Effector memory CD8-positive, alpha-beta T cell (primary cell): Measurements from ENCODE around the gene RALY.

Source experiments
- ATAC-seq: fragments of 150-1000 bp; cut with Tn5 transposase; replicated peaks from 2 replicates; pipeline ENCODE4 v1.10.0; 2021; ENCODE audit warnings: mild to moderate bottlenecking, moderate library complexity
- DNase-seq, 3 experiments: peaks; one replicate each; pipeline ENCODE4 v3.0.0; 2021
- H3K27ac Mint-ChIP-seq, 2 donors: one replicate each; pipeline ENCODE4 v1.8.0; 2022; ENCODE audit warnings: mild to moderate bottlenecking in 2 of 2, mixed read lengths in 2 of 2, moderate library complexity in 2 of 2
- H3K27me3 Mint-ChIP-seq, 2 donors: one replicate each; pipeline ENCODE4 v1.8.0; 2022; ENCODE audit warnings: mixed read lengths in 2 of 2
- H3K36me3 Mint-ChIP-seq: one replicate; pipeline ENCODE4 v1.8.0; 2022; ENCODE audit warnings: mild to moderate bottlenecking, moderate library complexity, mixed read lengths; ENCODE audit not compliant: insufficient read depth
- H3K4me1 Mint-ChIP-seq, 2 donors: one replicate each; pipeline ENCODE4 v1.8.0; 2022; ENCODE audit warnings: low read depth in 2 of 2, mixed read lengths in 2 of 2
- H3K4me3 Mint-ChIP-seq, 2 donors: one replicate each; pipeline ENCODE4 v1.8.0; 2022; ENCODE audit warnings: mild to moderate bottlenecking in 2 of 2, mixed read lengths in 2 of 2, moderate library complexity in 2 of 2
- H3K9me3 Mint-ChIP-seq, 2 donors: one replicate each; pipeline ENCODE4 v1.8.0; 2022; ENCODE audit warnings: mixed read lengths in 2 of 2

Gene RALY

DNA sequence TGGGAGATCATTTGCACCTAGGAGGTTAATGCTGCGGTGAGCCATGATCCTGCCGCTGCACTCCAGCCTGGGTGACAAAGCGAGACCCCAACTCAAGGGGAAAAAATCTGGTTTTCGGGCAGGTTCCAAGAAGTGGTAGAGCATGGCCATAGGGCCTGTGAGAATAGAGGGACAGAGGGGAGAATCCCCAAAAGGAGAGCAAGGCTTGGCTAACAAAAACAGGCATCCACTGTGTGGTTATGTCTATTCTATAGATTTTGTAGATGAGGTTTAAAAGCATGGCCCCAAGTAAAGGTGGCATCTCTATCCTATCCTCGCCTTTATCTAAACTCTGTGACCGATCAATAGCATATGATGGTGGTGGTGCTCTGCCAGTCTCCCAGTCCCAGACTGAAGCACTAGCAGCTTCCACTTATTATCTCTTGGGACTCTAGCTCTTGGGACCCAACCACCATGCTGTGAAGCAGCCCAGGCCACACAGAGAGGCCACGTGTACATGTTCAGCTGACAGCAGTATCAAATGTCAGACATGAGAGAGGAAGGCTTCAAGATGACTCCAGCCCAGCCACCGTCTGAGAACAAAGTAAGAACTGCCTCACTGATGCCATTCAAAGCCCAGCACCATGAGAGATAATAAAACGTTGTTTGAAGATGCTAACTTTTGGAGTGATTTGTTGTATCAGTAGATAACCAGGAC lies 90.7 kb downstream of the RALY start:
- Mint-ChIP-seq H3K36me3 (peaks cover 76% of the 10 kb centered on the region), H3K4me3 (no peak overlapping the region), H3K9me3 (no peaks in the 10 kb centered on the region), H3K27me3 (no peaks in the 10 kb centered on the region), H3K27ac (peak overlapping the region; percentile 85 to 93), H3K4me1 (peaks cover 15 to 24% of the 10 kb centered on the region in 2 donors)
- DNase-seq (no peak), ATAC-seq (no peak)

DNA sequence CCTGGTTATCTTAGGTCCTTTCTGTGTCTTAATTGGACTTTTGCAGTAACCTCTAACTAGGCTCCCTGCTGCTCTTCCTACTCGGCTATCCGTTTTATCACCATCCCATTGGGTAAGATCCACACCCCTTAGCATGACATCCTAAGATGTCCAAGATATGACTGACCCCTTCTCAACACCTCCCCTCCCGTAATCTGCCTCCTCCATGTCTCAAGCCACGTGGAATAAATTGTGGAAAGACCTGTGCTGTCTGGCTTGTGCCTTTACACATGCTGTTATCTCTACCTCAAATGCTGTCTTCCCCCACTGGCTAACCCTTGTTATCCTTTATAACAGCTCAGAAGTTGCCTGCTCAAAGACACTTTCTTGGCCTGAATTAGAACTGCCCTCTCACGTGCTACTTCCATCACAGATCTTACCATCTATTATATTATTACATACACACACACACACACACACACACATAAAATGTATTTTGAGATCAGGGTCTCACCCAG lies 91.9 kb downstream of the RALY start:
- H3K36me3 Mint-ChIP-seq: peaks cover 78% of the 10 kb centered on the region
- no peak overlapping the region for H3K4me3 Mint-ChIP-seq
- peak overlapping the region; percentile 39 to 85 for H3K27ac Mint-ChIP-seq
- H3K4me1 Mint-ChIP-seq: peaks cover 15 to 22% of the 10 kb centered on the region in 2 donors
- DNase-seq: no peak
- no peak for ATAC-seq
- H3K27me3 Mint-ChIP-seq: no peaks in the 10 kb centered on the region
- no peaks in the 10 kb centered on the region for H3K9me3 Mint-ChIP-seq

GRCh38 chr20:34088305-34089174 lies 94.8 kb downstream of the RALY start:
- DNase-seq (no peak), ATAC-seq (no peak)
- H3K4me3 Mint-ChIP-seq: no peak overlapping the region
- no peaks in the 10 kb centered on the region for H3K27me3 Mint-ChIP-seq
- H3K27ac Mint-ChIP-seq: peak overlapping the region; percentile 25 to 49
- H3K36me3 Mint-ChIP-seq: peaks cover 83% of the 10 kb centered on the region
- H3K4me1 Mint-ChIP-seq: peaks cover 10 to 13% of the 10 kb centered on the region in 2 donors
- H3K9me3 Mint-ChIP-seq: no peaks in the 10 kb centered on the region

- Mint-ChIP-seq H3K4me3 (no peak overlapping the region), H3K4me1 (peaks cover 8 to 9% of the 10 kb centered on the region in 2 donors), H3K27me3 (no peaks in the 10 kb centered on the region), H3K27ac (no peak overlapping the region), H3K36me3 (peaks cover 86% of the 10 kb centered on the region), H3K9me3 (no peaks in the 10 kb centered on the region)
- DNase-seq: no peak
- ATAC-seq: no peak
Measured at GRCh38 chr20:34089175-34089479, 95.4 kb downstream of the RALY start.

- Mint-ChIP-seq H3K27me3 (no peaks in the 10 kb centered on the region), H3K4me3 (no peak overlapping the region), H3K36me3 (peaks cover 88% of the 10 kb centered on the region), H3K9me3 (no peaks in the 10 kb centered on the region), H3K27ac (peak overlapping the region in 1 of 2 donors; percentile 71), H3K4me1 (peaks cover 5 to 7% of the 10 kb centered on the region in 2 donors)
- DNase-seq: no peak
- ATAC-seq: no peak
Measured at GRCh38 chr20:34089655-34090345, 96.1 kb downstream of the RALY start.

DNA sequence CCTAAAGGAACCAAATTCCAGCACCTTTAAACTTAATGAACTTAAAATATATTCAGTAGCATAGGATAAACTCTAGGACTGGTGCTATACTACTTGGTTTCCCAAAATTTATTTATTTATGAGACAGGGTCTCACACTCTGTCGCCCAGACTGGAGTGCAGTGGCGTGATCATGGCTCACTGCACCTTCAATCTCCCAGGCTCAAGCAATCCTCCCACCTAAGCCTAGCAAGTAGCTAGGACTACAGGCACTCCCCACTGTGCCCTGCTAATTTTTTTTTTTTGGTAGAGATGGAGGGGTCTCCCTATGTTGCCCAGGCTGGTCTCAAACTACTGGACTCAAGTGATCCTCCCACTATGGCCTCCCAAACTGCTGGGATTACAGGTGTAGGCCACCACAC lies 96.9 kb downstream of the RALY start:
- H3K27me3 Mint-ChIP-seq: no peaks in the 10 kb centered on the region
- no peak overlapping the region for H3K4me3 Mint-ChIP-seq
- H3K4me1 Mint-ChIP-seq: peaks cover 2 to 7% of the 10 kb centered on the region in 2 donors
- H3K9me3 Mint-ChIP-seq: no peaks in the 10 kb centered on the region
- ATAC-seq: no peak
- DNase-seq: no peak
- H3K36me3 Mint-ChIP-seq: peaks cover 90% of the 10 kb centered on the region
- peak overlapping the region; percentile 25 to 71 for H3K27ac Mint-ChIP-seq

- H3K9me3 Mint-ChIP-seq: no peaks in the 10 kb centered on the region
- no peak overlapping the region for H3K4me3 Mint-ChIP-seq
- no peak for ATAC-seq
Measured at GRCh38 chr20:34091637-34092200, 98.0 kb downstream of the RALY start.

DNA sequence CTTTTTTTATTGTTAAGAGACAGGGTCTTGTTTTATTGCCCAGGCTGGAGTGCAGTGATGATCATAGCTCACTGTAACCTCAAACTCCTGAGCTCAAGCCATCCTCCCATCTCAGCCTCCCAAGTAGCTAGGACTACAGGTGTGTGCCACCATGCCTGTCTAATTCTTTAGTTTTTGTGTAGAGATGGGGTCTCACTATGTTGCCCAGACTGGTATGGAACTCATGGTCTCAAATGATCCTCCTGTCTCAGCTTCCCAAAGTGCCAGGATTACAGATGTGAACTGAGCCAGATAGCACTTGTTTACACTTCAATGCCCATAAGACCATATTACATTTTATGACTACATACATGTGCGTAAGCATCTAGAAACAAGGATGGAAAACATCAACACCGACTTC lies 100.2 kb downstream of the RALY start:
- H3K4me1 Mint-ChIP-seq: peaks cover 0 to 7% of the 10 kb centered on the region in 2 donors
- peak overlapping the region; percentile 62 to 64 for H3K27ac Mint-ChIP-seq
- peaks cover 96% of the 10 kb centered on the region for H3K36me3 Mint-ChIP-seq
- H3K9me3 Mint-ChIP-seq: no peaks in the 10 kb centered on the region
- DNase-seq (no peak), ATAC-seq (no peak)
- H3K27me3 Mint-ChIP-seq: no peaks in the 10 kb centered on the region
- no peak overlapping the region for H3K4me3 Mint-ChIP-seq

More at GRCh38 chr20:34091637-34092200, 98.0 kb downstream of the RALY start:
- H3K27ac Mint-ChIP-seq: peak overlapping the region in 1 of 2 donors; percentile 25
- DNase-seq: no peak
- peaks cover 2 to 7% of the 10 kb centered on the region in 2 donors for H3K4me1 Mint-ChIP-seq
- H3K36me3 Mint-ChIP-seq: peaks cover 96% of the 10 kb centered on the region
- H3K27me3 Mint-ChIP-seq: no peaks in the 10 kb centered on the region

DNA sequence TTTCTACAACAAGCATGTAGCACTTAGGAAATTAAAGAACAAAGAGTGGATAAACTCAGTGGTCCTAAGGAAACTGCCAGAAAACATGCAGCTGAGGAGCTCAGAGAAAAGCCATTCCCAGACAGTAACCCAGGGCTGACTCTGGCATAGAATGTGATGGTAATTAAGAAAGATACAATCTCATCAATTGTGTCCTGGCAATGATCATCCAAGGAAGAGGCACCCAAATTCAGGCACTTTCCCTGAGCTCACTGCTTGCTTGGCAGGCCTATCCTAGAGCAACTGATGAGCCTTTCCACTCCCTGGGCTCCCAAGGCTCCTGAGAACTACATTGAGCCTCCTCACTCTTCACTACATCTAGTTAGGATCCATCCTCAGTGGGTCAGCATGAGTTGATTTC lies 102.1 kb downstream of the RALY start:
- Mint-ChIP-seq H3K4me3 (no peak overlapping the region), H3K9me3 (no peaks in the 10 kb centered on the region), H3K4me1 (peaks cover 0 to 7% of the 10 kb centered on the region in 2 donors), H3K27me3 (no peaks in the 10 kb centered on the region), H3K27ac (peak overlapping the region in 1 of 2 donors; percentile 41), H3K36me3 (peaks cover 95% of the 10 kb centered on the region)
- no peak for DNase-seq
- no peak for ATAC-seq

- peak overlapping the region in 1 of 2 donors; percentile 44 for H3K27ac Mint-ChIP-seq
- H3K36me3 Mint-ChIP-seq: peaks cover 96% of the 10 kb centered on the region
- no peak for DNase-seq
- peaks cover 0 to 7% of the 10 kb centered on the region in 2 donors for H3K4me1 Mint-ChIP-seq
- no peaks in the 10 kb centered on the region for H3K27me3 Mint-ChIP-seq
- H3K4me3 Mint-ChIP-seq: no peak overlapping the region
- H3K9me3 Mint-ChIP-seq: no peaks in the 10 kb centered on the region
- ATAC-seq: no peak
Measured at GRCh38 chr20:34096699-34097444, 103.2 kb downstream of the RALY start.

GRCh38 chr20:34098570-34098969 lies 104.9 kb downstream of the RALY start:
- no peaks in the 10 kb centered on the region for H3K27me3 Mint-ChIP-seq
- H3K36me3 Mint-ChIP-seq: peaks cover 96% of the 10 kb centered on the region
- no peak overlapping the region for H3K4me3 Mint-ChIP-seq
- ATAC-seq (no peak), DNase-seq (no peak)
- no peaks in the 10 kb centered on the region for H3K9me3 Mint-ChIP-seq
- peaks cover 0 to 15% of the 10 kb centered on the region in 2 donors for H3K4me1 Mint-ChIP-seq
- H3K27ac Mint-ChIP-seq: peak overlapping the region in 1 of 2 donors; percentile 25

DNA sequence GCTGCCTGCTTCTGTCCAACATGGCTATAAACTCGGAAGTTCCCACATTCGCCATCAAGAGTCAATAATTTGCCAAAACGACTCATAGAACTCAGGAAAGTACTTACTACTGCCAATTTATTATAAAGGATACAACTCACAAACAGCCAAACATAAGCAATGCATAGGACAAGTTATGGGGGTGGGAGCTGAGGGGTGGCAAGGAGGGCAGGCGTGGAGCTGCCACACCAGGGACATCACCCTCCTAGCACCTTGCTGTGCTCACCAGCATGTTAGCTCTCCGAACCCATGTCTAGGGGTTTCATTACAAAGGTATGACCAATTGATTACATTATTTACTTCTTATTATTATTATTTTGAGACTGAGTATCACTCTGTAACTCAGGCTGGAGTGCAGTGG lies 106.0 kb downstream of the RALY start:
- Mint-ChIP-seq H3K27ac (peak overlapping the region in 1 of 2 donors; percentile 70), H3K9me3 (no peaks in the 10 kb centered on the region), H3K27me3 (no peaks in the 10 kb centered on the region), H3K4me3 (no peak overlapping the region), H3K4me1 (peaks cover 4 to 19% of the 10 kb centered on the region in 2 donors), H3K36me3 (peaks cover 97% of the 10 kb centered on the region)
- DNase-seq (no peak), ATAC-seq (no peak)
